GM06990 (cell line): ENCODE results near the gene FSTL1.

ENCODE experiments used
- DNase-seq: peaks from one replicate; pipeline ENCODE4 v3.0.0-alpha.2; 2011; ENCODE audit not compliant: insufficient read length; ENCODE audit errors: extremely low read depth
- H3K27me3 ChIP-seq: replicated peaks from 2 replicates; pipeline ENCODE4 v1.6.0; 2011; ENCODE audit warnings: low read length; ENCODE audit not compliant: control insufficient read depth, insufficient read depth
- H3K36me3 ChIP-seq: 2 replicates; pipeline ENCODE4 v1.5.1; 2011; ENCODE audit warnings: low read length; ENCODE audit not compliant: control insufficient read depth, insufficient read depth
- H3K4me3 ChIP-seq: replicated peaks from 2 replicates; pipeline ENCODE4 v1.5.1; 2011; ENCODE audit warnings: low read depth, mild to moderate bottlenecking, control low read depth, low read length
- CTCF ChIP-seq: IDR thresholded peaks from 2 replicates; pipeline ENCODE4 v1.5.1; 2011; ENCODE audit warnings: low read length, control low read depth, mild to moderate bottlenecking, inconsistent platforms; ENCODE audit not compliant: insufficient read depth, poor library complexity, severe bottlenecking

FSTL1 gene

GRCh38 chr3:120495809-120496208 is 45.0 kb upstream of the FSTL1 start:
- no peak overlapping the region for H3K4me3 ChIP-seq
- H3K36me3 ChIP-seq, result no peaks in the 10 kb centered on the region
- no peak for TF ChIP-seq CTCF
- DNase-seq, result no peak
- H3K27me3 ChIP-seq, result no peaks in the 10 kb centered on the region

GRCh38 chr3:120492103-120492502 is 41.3 kb upstream of the FSTL1 start:
- H3K4me3 ChIP-seq, result no peak overlapping the region
- DNase-seq, result no peak
- no peaks in the 10 kb centered on the region for H3K27me3 ChIP-seq
- no peaks in the 10 kb centered on the region for H3K36me3 ChIP-seq
- TF ChIP-seq CTCF, result no peak

GRCh38 chr3:120489421-120489820 is 38.6 kb upstream of the FSTL1 start:
- Histone ChIP-seq H3K36me3 (no peaks in the 10 kb centered on the region), H3K27me3 (no peaks in the 10 kb centered on the region), H3K4me3 (no peak overlapping the region)
- DNase-seq, result no peak
- TF ChIP-seq CTCF, result no peak

- no peaks in the 10 kb centered on the region for H3K27me3 ChIP-seq
- no peak for DNase-seq
These were observed 37.5 kb upstream of the FSTL1 start for GRCh38 chr3:120488296-120488695.

GRCh38 chr3:120487191-120487650 is 36.4 kb upstream of the FSTL1 start:
- no peaks in the 10 kb centered on the region for H3K36me3 ChIP-seq
- H3K4me3 ChIP-seq, result no peak overlapping the region
- no peak for DNase-seq
- H3K27me3 ChIP-seq, result no peaks in the 10 kb centered on the region
- no peak for TF ChIP-seq CTCF

More at GRCh38 chr3:120488296-120488695, 37.5 kb upstream of the FSTL1 start:
- no peak overlapping the region for H3K4me3 ChIP-seq
- TF ChIP-seq CTCF, result no peak
- H3K36me3 ChIP-seq, result no peaks in the 10 kb centered on the region

GRCh38 chr3:120481081-120481480 is 30.3 kb upstream of the FSTL1 start:
- no peak for TF ChIP-seq CTCF
- no peaks in the 10 kb centered on the region for H3K36me3 ChIP-seq
- DNase-seq, result no peak
- no peaks in the 10 kb centered on the region; the same call in 1 of the 2 replicates for H3K27me3 ChIP-seq
- H3K4me3 ChIP-seq, result no peak overlapping the region
